GM18526 (cell line): Measurements from ENCODE around the gene PRR18.

ENCODE experiments used
- POLR2A ChIP-seq: IDR thresholded peaks from 3 replicates; pipeline ENCODE4 v1.6.1; 2011; ENCODE audit not compliant: insufficient read length; ENCODE audit errors: extremely low read depth

PRR18 gene

GRCh38 chr6:166335378-166336302 lies 27.4 kb upstream of the PRR18 start:
- TF ChIP-seq POLR2A = no peak

DNA sequence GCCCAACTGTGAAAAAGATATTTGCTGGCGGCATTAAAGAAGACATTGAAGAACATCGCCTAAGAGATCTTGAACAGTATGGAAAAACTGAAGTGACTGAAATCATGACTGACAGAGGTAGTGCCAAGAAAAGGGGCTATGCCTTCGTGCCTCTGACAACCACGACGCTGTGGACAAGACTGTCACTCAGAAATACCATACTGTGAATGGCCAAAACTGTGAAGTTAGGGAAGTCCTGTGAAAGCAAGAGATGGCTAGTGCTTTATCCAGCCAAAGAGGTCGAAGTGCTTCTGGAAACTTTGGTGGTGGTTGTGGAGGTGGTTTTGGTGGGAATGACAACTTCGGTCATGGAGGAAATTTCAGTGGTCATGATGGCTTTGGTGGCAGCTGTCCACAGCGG lies 26.7 kb upstream of the PRR18 start:
- TF ChIP-seq POLR2A = no peak

DNA sequence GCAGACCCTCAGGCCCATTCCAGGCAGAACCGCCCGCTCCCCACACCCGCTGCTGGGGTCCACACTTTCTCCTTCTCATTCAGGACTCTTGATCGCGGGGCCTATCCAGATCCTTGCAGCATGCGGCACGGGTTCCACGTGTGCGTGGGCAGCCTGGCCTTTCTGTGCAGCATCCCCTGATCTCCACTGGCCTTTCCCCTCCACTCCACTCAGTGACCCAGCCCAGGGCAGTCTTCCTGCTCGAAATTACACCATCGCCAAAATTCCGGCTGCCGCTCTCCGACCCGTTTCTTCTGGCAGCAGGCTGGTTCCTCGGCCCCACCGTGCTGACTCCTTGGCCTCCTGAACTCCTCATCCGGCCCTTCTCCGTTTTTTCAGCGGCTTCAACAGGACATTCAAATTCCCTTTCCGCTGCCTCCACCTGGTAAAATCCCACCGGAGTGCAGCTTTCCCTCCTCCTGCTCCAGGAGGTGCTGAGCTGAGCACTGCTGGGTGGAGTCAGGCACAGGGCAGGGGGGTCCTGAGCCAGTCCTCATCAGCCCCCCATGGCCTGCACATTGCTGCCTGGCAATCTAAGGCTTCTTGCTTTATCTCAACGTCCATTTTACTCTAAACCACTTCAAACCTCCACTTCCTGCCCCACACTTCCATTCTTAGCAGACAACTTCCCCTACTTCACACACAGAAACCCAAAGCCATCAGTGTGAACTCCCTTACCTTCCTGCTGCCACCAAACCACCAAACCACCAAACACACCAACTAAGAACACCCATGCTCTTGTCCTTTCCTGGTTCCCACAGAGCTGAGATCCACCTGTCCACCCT lies 25.2 kb upstream of the PRR18 start:
- no peak for TF ChIP-seq POLR2A

GRCh38 chr6:166331503-166332415 lies 23.6 kb upstream of the PRR18 start:
- no peak for TF ChIP-seq POLR2A

- no peak for TF ChIP-seq POLR2A
Measured at GRCh38 chr6:166330612-166331011, 22.4 kb upstream of the PRR18 start.

- no peak for TF ChIP-seq POLR2A
Measured at GRCh38 chr6:166325383-166326042, 17.3 kb upstream of the PRR18 start.

DNA sequence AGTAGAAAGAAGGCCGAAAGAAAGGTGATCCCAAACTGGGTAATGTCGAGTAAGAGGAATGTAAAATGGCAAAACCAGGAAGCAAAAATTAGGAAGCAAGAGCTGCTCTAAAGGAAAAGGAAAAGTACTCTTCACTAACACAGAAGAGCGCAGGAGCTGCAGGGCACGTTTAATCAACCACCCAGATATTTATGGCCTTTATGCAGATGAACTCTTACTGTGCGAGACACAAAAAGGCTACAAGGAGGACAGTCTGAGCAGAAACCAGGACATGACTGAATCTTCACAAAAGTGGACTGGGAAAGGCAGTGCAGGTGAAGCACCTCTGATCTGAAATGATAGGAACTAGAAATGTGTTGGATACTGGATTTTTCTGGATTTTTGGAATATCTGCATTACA lies 15.2 kb upstream of the PRR18 start:
- no peak for TF ChIP-seq POLR2A

- TF ChIP-seq POLR2A = no peak
Measured at GRCh38 chr6:166318649-166319600, 10.7 kb upstream of the PRR18 start.

DNA sequence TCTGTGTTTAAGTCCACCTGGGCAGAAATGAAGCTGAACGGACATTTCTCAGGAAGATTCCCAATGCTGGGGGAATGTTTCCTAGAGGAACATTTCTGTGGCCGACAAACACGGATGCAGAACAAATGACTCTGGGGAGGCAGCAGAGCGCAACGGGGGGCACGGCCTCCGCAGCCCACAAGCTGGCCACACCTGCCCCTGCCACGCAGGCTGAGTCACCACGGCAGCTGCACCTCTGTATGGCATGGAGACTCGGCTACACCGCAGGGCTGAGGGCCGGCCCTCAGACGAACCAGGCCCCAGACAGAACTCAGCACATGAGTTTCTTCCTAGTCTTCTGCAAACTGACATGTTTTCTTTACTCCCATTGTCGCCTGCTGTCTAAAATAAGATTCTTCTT lies 10.0 kb upstream of the PRR18 start:
- TF ChIP-seq POLR2A = no peak

- no peak for TF ChIP-seq POLR2A
Measured at GRCh38 chr6:166317261-166318212, 9.3 kb upstream of the PRR18 start.

DNA sequence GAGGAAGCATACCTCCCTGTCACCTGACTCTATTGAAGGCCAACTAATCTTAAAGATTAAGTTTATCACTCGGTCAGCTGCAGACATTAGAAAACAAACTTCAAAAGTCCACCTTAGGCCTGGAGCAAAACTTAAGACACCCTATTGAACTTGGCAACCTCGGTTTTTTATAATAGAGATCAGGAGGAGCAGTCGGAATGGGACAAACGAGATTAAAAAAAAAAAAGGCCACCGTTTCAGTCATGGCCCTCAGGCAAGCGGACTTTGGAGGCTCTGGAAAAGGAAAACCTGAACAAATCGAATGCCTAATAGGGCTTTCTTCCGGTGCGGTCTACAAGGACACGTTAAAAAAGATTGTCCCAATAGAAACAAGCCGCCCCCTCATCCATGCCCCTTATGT lies 7.2 kb upstream of the PRR18 start:
- TF ChIP-seq POLR2A = no peak

GRCh38 chr6:166314454-166314853 lies 6.3 kb upstream of the PRR18 start:
- no peak for TF ChIP-seq POLR2A
